ENCODE data around the gene TADA1. TPM values are rescaled to one million over a fixed set of nuclear protein-coding genes. Genes with fewer than 3 reads are reported as not detected.
"Not testable (repeated sequence)": the region's sequence is repeated elsewhere in the genome, so short reads cannot be mapped to it uniquely, and the experiment has no call there.

TADA1 gene
- total RNA-seq, 1 donor from 2014 or later, result 10.9 TPM

DNA sequence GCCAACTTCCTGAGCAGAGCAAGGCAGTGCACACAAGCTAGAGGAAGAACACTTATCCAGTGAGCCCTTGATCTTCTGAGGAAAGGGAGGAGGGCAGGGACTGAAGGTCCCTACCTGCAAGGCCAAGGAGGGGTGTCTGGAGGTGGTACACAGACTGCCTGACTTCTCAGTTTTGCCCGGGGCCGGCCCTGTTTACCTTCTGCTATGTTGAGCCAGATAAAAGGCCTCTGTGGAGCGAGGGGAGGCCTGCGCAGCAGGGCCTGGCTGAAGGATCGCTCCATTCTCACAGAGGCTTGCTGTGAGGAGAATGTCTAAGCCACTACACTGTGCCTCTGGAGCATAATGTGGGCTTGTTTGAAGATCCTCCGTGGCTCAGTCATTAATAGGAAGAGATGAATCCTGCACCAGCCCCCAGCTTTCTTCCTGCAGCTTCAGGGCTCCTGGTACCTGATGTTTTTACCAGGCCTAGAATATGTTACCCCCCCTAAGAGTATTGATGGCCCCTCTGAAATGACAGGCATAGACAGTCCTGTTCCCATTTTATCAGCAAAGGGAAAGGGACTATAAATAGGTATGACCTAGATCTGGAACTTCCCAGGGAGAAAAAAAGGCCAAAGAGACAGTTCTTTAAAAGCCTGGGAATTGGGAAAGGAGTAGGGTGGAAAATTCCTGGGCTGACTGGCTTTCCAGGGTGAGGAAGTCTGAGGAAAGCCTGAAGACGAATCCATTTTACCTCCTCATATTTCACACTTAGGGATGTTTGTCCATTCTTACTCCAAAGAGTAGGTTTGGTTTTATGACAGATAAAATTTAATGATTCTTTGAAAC is 32.1 kb downstream of the TADA1 start:
- peak; percentile 8 to 33 for DNase-seq (ENCODE audit: low read depth in 2 of 2)

DNA sequence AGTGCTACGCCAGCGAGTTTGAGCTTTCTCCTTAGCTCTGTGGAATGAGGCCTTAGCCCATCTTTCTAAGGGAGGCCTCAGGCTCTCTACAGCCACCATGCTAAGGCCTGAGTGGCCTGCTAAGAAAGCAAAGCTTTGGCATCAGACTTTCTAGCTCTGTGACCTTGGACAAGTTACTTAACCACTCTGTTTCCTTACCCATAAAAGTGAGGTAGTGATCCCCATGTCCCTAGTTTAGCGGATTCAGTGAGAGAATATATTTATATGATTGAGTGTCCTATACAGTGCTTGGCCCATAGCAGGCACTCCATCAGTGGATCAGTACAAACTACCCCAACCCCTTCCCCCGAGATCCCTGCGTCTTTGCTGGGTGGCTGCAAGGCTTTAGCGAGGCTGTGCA is 32.7 kb downstream of the TADA1 start:
- no peak for DNase-seq (ENCODE audit: low read depth in 2 of 2)

DNA sequence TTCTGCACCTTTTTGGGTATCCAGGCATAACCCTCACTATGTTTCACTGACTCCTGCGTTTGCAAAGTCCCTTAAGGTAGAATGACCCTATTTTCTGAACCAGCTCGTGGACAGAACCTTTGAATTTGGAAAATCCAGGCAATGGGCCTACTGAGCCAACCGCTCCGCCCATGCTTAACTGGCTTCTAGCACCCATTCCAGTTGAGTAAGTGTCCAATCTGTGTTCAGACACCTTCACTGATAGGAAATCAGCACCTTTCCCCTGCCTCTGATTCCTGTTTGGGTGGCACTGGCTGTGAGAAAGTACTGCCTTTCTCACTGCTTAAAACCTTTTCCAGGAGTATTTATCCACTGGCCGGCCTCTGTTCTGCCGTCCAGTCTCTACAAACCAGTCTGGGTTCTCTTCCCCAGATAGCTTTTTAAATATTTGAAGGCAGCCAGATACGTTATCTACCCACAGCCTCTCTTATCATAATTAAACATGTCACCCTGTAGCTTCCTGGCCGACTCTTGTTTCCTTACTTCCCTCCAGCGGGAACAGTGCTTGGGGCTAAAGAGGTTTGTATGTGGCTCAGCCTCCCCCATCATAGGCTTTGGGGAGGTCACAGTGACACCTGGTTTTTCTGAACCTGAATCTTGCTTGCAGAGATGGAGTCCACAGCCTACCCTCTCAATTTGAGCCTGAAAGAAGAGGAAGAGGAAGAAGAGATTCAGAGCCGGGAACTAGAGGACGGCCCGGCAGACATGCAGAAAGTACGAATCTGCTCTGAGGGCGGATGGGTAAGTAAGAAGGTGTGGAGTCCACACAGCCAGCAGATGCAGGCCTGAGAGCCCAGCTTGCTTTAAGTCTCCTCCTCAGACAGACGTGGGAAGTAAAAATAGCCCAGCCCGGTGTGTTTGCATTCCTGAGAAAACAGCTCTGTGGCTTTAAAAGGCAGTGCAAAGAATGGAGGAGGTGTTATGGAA is 35.5 kb downstream of the TADA1 start:
- DNase-seq (ENCODE audit: low read depth in 2 of 2), result peak; percentile 10 to 14

GRCh38 chr1:166839600-166840308 is 36.3 kb downstream of the TADA1 start:
- peak; percentile 31 to 33 for DNase-seq (ENCODE audit: low read depth in 2 of 2)

DNA sequence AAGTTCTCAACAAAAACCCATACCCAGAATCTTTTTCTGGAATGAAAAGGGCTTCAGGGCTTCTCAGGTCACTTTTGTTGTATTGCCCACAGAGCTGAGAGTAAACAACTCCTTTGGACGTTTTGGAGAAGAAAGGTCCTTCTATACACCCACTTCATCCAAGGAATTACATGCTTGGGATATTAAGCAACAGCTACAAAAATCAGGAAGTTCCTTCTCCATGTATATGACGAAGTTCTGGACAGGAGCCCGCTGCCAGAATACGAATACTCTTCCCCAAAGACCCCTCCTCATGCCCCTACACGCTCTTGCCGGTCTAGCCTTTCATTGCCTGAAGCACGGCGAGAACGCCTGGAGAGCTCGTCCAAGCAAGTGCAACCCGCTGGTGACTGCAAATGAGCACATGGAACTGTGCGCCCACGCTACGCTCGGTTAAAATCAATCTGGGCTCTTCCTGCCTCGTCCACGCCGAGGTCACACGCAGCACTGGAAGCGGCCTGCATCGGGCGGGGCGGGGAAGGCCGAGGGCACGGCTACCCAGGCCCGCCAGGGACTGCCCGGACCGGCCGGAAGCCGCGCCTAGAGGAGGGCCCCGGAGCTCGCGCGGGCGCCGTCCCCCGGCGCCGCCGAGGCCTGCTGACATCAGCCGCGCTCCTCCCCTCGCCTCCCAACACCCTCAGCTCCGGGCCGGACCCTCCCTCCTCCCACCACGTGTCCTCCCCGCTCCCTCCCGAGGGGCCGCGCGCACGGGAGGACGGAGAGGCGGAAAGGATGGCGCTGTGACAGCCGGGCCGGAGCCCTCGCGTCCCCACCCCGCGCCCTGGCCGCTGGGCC is 37.1 kb downstream of the TADA1 start, which contains the start of gene POGK:
Gene POGK, plus strand, starts transcription at position 710 of the 834 bp plus-strand sequence. CDS start 1,482 bp downstream, outside the sequence.
- DNase-seq (ENCODE audit: low read depth in 2 of 2), result peak; percentile 91 to 92

DNA sequence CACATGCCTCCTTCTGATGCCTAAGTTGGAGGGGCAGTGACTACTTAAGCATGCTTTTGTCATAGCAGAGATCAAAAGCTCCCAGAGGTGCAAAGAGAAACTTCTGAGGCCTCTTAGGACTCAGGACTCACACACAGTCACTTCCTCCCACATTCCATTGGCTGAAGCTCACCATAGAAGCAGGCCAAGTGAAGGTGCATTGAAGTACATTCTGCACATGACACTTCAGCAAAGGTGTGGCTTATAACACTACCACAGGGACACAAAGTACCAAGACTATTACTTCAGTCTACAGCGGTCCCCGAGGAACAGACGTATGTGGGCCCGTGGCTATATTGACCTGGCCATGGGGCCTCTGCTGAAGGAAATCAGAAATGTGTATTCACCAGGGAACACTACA is 39.3 kb downstream of the TADA1 start:
- DNase-seq (ENCODE audit: low read depth in 2 of 2), result peak in 1 of 2 donors; percentile 26

DNA sequence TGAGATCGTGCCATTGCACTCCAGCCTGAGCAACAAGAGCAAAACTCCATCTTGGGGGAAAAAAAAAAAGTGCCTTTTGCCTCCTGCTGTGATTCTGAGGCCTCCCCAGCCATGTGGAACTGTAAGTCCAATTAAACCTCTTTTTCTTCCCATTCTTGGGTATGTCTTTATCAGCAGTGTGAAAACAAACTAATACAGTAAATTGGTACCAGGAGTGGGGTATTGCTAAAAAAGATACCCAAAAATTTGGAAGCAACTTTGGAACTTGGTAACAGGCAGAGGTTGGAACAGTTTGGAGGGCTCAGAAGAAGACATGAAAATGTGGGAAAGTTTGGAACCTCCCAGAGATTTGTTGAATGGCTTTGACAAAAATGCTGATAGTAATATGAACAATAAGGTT is 46.3 kb downstream of the TADA1 start:
- not testable (repeated sequence) for DNase-seq (ENCODE audit: low read depth in 2 of 2)

GRCh38 chr1:166827426-166827825 is 48.6 kb downstream of the TADA1 start:
- DNase-seq (ENCODE audit: low read depth in 2 of 2), result no peak

DNA sequence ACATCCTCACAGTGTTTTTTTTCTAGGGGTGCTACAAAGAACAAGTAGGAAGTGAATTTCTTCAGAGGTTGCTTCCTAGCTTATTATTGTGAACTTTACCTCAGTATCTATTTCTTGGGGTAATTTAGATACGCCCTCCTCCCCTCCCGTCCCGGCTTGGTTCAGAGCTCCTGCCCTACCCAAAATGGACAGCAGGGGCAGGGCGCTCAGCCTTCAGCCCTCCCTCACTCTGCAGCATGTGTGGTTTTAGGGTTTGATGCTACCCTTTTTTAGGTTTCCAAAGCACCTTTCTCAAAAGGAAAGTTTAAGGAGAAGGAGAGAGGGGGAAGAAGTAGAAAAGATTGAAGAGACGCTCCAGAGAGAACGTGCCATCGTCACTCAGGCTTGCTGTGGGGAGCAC is 53.7 kb downstream of the TADA1 start:
- DNase-seq (ENCODE audit: low read depth in 2 of 2), result no peak

- DNase-seq (ENCODE audit: low read depth in 2 of 2), result no peak
Observed at GRCh38 chr1:166819974-166820373, 56.1 kb downstream of the TADA1 start.

DNA sequence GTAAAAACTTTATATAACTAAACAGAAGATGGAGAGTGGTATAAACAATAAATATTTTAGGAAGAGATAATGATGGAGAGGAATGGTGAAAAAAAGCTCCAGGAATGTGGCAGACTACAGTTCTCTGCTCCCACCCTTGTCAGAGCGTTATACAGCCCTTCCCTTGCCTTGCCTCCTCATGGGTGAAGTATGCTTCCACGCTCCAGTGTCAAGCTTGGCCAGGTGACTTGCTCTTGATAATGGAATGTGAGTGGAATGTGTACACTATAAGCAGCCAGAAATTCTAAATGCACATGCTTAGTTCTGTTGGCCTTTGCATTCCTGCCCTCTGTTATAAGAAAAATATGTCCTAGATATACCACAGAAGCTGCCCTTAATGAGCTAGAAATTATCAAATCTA is 61.5 kb downstream of the TADA1 start:
- DNase-seq (ENCODE audit: low read depth in 2 of 2), result no peak

DNA sequence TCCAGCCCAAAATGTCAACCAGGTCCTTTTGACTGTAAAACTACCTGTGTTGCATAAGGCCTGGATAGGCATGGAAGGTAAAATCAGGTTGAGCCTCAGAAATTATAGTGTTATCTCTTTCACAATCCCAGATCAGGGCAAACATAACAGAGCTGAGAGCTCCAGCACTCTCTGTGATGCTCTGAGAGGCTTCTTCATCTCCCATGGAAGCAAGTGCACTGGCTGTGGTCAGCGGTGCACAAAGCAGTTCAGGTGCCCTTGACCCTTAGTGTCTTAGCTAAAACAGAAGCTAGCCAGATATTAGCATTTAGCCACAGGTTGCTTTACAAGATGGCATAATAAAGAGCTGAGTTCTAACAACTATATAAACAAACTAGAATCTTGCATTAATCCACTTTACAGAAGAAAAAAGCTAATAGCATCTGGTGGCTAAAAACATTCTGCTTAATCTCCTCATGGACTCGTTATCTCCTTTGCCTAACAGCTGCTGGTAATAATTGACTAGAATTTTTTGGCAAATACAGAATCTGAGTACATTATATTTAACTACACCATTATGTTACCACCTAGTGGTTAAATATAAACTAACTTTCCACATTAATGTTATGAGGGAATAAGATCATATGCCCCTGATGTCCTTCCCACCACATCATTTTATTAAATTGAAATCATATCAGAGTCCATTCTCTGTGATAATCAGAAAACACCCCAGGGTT is 62.4 kb downstream of the TADA1 start:
- no peak for DNase-seq (ENCODE audit: low read depth in 2 of 2)

GRCh38 chr1:166811691-166812090 is 64.4 kb downstream of the TADA1 start:
- no peak for DNase-seq (ENCODE audit: low read depth in 2 of 2)

DNA sequence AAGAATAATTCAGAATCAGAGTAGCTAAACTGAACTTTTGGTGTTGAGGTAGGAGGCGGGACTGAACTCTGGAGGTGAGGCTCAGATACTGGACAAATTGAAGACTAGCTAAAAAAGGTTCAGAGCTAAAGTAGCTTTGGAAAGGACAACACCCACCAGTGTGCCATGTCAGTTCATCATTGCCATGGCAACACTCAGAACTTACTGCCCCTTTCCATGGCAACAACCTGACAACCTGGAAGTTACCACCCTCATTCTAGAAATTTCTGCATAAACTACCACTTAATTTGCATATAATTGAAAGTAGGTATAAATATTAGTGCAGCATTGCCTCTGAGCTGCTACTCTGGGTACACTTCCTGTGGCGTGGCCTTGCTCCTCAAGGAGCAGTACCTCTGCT is 67.1 kb downstream of the TADA1 start:
- no peak for DNase-seq (ENCODE audit: low read depth in 2 of 2)

Other genes with a start within 250 kb of the TADA1 start
- gene POGK, start 36.8 kb downstream of the TADA1 start, total RNA-seq, result 11.6 and 18.5 TPM in 2 replicates
- not detected in 2 replicates for gene ILDR2, start 99.3 kb upstream of the TADA1 start, total RNA-seq
- not detected in 2 replicates for gene MAEL, start 113.0 kb upstream of the TADA1 start, total RNA-seq
- not detected in 2 replicates for gene GPA33, start 214.1 kb upstream of the TADA1 start, total RNA-seq
- not detected in 2 replicates for gene STYXL2, start 217.8 kb upstream of the TADA1 start, total RNA-seq